GM04504 (cell line): ENCODE results near the gene KLRC4.
"Not testable (repeated sequence)": the region's sequence is repeated elsewhere in the genome, so short reads cannot be mapped to it uniquely, and the experiment has no call there.

Experiments
- DNase-seq: peaks from one replicate; pipeline ENCODE4 v3.0.0-alpha.2; 2012; ENCODE audit warnings: low read depth

The KLRC4 gene

DNA sequence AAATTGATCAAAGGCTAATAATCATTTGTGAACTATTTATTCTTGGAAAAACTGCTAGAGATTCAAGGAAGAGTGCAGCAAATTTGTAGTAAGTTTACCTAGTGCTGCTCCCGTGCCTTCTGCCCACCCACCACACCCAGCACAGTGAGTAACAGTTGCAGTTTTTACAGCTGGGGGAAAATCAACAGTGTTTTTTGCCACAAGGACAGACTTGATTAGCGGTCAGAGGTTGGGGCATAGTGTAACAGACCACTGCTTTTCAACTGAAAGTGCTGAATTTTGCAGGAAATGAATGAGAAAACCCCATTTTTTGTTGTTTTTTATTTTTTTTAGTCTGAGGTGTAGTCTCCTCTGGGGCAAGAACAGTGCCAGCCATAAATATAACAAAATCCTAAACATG is 12.3 kb downstream of the KLRC4 start:
- no peak for DNase-seq

DNA sequence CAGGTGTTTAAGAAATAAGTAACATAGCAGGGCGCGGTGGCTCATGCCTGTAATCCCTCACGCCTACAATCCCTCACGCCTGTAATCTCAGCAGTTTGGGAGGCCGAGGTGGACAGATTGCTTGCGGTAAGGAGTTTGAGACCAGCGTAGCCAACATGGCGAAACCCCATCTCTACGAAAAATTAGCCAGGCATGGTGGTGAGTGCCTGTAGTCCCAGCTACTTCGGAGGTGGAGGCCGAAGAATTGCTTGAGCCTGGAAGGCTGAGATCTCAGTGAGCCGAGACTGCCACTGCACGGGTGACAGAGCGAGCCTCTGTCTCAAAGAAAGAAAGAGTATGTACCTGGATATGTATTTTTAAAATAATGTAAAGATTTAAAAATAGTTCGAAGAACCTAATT is 13.4 kb downstream of the KLRC4 start:
- not testable (repeated sequence) for DNase-seq

DNA sequence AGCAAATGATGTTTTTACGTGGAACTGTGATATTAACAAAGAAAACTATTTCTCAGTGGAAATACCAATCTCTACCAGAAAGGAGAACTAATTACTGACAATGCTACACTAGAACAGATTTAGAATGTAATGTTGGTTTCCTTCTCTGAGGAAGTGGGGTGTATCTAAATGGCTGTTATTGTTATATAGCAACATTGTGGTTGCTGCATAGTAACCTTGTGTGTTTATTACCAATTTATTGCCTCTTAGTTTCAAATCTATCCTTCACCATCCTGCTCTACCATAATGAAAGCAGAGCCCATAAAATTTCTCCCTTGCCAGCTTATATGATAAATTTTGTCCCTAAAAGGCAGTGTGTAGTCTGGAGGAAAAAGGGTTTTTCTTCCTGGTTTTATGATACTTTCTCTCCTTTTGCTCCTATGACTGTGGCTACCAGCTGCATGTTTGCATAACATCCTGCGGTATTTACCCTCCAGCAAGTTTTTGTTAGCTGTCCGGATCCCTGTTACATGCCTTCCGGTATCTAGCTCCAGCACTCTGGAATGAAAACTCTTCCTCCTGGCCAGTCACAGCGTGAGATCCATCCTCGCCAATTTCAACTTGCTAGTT is 14.1 kb downstream of the KLRC4 start:
- peak; percentile 85 for DNase-seq

- DNase-seq: not testable (repeated sequence)
Observed at GRCh38 chr12:10394531-10395152, 14.9 kb downstream of the KLRC4 start.

- no peak for DNase-seq
Observed at GRCh38 chr12:10393291-10393690, 16.3 kb downstream of the KLRC4 start.

- peak; percentile 92 for DNase-seq
Observed at GRCh38 chr12:10392394-10392930, 17.1 kb downstream of the KLRC4 start.

- DNase-seq: not testable (repeated sequence)
Observed at GRCh38 chr12:10390991-10391390, 18.6 kb downstream of the KLRC4 start.

DNA sequence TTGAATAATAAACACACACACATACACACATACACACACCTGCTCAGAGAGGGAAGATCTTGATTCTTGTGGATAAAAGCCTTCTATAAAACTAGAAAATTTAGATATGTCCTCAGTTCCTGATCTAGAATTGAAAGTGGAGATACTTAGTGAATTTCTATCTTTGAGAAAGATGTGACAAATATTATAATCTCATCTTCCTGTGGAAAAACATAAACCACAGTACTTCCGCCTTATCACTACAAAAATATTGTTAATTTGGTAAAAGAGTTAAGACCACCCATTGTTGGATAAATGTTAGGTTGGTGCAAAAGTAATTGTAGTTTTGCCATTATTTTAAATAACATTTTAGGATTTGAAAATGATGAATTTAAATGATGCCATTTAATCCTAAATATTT is 19.7 kb downstream of the KLRC4 start, which contains the start of gene KLRK1:
Gene KLRK1, minus strand, starts transcription at position 138 of the 400 bp plus-strand sequence. CDS start 1,231 bp downstream, outside the sequence.
- no peak for DNase-seq

- DNase-seq: no peak
Observed at GRCh38 chr12:10388624-10389413, 20.7 kb downstream of the KLRC4 start.

DNA sequence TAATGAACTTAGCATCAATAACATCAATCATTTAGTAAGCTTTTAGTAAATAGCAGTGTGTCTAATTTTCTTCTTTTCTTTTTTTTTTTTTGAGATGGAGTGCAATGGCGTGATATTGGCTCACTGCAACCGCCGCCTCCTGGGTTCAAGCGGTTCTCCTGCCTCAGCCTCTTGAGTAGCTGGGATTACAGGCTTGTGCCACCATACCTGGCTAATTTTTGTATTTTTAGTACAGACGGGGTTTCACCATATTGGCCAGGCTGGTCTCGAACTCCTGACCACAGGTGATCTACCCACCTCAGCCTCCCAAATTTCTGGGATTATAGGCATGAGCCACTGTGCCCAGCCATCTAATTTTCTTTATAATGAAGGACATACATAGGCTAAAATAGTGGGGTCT is 22.1 kb downstream of the KLRC4 start:
- DNase-seq: not testable (repeated sequence)

DNA sequence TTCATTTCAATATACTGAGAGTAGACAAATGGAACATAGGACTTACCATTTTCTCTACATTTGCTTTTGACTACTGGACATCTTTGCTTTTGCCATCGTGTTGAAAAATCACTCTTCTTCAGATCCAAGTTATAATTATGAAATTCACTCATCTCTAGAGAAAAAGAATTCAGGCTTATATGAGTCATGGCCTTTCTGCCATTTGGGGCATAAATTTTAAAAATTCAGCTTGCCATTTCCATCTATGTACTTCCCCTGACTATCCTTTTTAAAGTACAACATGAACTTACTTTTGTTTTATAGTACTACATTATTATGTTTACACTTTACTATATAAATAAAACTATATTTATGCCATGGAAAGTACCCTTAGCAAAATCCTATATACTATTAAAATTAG is 22.7 kb downstream of the KLRC4 start:
- DNase-seq: no peak

DNA sequence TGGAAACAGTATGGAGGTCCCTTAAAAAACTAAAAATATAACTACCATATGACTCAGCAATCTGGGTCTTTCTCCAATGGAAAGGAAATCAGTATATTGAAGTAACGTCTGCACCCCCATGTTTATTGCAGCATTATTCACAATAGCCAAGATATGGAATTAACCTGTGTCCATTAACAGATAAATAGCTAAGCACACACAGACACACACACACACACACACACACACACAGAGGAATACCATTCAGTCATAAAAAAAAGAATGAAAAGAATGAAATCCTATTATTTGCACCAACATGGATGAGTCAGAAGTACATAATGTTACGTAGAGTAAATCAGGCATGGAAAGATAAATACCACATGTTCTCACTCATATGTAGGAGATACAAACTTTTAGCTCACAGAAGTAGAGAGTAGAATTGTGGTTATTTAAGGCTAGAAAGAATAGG is 24.4 kb downstream of the KLRC4 start:
- DNase-seq: peak; percentile 52

DNA sequence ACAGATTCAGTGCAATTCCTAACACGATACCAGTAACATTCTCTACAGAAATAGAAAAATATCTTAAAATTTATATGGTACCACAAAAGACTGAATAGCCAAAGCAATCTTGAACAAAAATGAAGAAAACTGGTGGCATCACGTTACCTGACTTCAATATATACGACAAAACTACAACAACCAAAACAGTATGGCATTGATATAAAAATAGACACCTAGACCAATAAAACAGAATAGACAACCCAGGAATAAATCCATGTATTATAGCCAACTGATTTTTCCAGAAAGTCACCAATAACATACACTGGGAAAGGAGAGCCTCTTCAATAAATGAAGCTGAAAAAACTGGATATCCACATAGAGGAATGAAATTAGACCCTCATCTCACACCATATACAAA is 25.4 kb downstream of the KLRC4 start:
- no peak for DNase-seq

DNA sequence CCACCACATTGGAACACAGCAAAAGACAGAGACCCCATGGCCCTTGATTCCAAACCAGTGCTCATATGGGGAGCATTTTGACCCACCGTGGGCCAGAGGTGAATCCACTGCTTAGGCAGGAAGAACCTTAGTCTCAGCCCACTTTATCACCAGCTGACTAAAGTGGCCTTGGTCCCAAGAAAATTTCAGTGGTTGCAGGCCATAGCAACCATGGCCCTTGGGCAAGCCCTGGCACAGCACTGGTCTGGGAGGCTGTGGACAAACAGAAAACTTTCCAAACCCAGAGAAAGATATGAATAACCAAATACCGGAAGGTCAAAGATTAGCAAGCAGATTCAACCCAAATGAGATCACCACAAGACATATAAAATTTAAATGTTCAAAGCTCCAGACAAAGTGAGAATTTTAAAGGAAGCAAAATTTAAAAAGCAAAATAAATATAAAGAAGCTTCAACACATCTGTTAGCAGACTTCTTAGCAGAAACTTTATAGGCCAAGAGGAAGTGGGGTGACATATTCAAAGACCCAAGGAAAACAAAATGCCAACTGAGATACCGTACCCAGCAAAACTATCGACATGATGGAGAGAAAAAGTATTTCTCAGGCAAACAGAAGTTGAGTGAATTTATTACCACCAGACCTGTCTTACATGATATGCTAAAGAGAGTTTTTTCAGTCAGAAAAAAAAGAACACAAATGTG is 27.5 kb downstream of the KLRC4 start:
- DNase-seq: no peak

GRCh38 chr12:10378737-10379136 is 30.8 kb downstream of the KLRC4 start:
- DNase-seq: not testable (repeated sequence)

DNA sequence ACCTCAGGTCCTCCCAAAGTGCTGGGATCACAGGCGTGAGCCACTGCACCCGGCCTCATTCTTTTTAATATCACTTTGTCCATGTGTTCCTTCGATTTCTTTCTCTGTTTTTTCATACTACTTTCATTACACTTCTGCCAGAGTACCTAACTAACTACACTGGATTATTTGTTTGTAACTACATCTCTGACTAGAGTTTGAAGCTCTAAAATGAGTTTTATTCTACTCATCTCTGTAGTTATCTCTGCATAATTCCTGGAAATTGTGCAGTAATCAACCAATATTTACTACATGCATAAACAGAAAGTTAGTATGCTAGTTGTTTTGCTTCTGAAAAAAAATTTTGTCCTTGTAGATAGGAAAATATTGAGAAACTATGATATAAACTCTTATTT is 34.9 kb downstream of the KLRC4 start:
- DNase-seq: no peak

DNA sequence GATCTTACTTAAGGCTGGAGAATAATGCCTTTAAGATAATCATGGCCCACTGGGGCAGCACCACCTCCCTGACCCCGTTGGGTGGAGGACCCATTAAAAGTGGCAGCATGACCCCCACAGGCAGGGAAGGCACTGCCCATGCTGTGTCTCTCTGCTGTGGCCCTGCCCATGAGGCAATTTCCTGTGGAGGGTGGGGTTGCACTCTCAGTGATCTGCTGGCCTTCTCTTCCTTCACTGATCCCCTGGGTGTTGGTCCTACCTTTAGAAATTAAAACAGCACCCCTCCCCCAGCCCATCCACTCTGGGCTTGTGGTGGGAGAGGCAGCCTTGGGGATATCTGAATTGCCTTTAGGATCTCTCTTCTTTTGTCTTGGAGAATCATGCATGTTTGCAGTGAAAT is 37.0 kb downstream of the KLRC4 start:
- DNase-seq: no peak

DNA sequence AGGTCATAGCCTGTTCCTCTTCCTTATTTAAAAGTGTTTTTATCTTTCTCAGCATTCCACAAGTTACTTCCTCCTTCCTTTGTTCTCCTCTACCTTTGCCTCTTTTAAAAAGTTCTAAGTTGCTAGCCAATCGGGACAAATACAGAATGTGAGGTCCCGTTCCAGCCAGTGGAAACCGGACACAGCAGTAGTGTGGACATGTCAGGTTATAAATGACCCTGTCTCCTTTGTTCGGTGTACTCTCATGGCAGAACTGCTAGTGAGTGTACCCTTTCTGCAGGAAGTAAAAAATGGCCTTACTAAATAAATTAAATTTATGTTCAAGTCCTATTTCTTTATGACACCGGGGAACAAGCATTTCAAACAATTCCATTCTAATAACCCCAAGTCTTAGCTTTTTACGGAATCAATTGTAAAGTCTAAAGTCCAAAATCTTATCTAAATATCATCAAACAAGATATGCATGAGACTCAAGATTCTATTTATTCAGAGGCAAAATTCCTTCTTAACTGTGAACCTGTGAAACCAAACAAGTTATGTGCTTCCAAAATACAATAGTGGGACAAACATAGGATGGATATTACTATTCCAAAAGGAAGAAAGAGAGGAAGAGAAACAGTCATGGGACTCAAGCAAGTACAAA is 37.5 kb downstream of the KLRC4 start:
- not testable (repeated sequence) for DNase-seq

DNA sequence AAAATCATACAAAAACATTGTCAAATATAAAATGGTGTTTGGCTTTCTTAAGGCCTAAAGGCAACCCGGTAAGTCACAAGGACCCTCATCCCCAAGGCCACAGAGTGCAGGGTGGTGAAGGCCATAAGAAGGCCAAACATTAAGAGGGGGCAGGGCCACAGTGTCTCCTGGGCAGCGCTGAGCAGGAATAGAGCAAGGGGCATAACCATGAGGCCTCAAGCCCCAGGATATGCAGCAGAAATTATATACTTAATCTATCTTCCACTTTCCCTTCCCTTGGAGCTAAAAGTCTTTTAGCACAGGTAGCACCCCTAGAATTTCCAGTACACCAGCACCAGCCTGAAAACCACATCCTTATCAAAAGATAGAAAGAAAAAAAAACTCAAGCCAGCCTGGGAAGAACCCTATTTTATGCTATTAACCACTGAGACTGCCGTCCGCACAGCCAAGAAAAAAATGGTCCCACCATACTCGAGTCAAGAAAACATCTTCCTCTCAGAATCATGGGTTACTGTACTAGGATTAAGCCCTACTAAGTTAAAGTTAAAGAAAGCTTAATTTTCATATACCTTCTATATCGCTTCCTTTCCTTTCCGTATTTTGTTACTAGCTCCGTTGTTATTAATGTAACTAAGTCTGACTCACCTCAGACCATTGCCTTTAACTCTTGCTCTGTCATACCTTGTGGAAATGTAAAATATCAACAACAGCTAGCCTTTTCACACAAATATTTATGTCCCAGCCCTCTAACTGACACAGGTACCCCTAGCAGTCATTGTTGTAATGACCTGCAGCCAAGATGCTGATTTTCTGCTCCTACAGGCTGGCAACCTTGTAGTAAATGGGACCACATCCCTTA is 39.8 kb downstream of the KLRC4 start:
- DNase-seq: no peak
